ENCODE results near the gene SLC27A5.

- TF ChIP-seq CTCF (IDR thresholded peaks at IDR 0.05; ENCODE audit: poor library complexity) (no peak), EZH2phosphoT487 (IDR thresholded peaks at IDR 0.05; ENCODE audit: low read depth, severe bottlenecking, unreplicated experiment) (no peak), EZH2 (IDR thresholded peaks at IDR 0.05; ENCODE audit: borderline replicate concordance) (no peak)
These were observed 34.7 kb downstream of the SLC27A5 start for GRCh38 chr19:58477130-58477529.

Measured in hepatocyte (in vitro differentiated cells).